ENCODE data around the gene CLEC16A.

The CLEC16A gene

DNA sequence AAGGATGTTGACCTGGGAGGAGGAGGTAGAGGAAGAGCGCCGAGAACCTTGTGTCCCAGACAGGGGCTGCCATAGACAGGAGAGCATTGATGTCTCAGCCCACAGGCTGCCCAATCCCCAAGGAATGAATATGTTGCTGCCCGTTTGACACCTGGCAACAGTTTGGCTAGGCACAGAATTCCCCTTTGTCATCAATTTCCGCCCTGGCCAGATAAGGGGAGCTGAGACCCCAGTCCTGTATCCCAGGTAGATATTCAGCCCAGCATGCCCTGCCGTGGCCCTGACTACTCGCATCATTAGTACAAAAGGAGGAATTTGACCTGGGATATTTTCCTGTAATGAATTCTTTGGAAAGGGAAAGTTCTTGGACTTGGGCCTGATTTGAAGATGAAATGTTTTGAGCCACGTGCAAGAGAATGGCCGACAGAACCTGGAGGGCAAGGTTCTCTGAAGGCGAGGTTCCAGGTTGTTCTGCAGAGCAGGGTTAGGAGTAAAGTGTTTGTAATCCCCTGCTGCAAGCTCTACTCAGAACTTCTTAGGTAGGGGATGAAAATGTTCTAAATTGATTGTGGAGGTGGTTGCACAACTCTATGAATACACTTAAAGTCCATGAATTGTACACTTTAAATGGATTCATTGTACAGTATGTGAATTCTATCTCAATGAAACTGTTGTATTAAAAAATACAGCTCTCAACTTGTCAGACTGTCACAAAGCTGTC lies 202.8 kb downstream of the CLEC16A start:
- no peak for DNase-seq

DNA sequence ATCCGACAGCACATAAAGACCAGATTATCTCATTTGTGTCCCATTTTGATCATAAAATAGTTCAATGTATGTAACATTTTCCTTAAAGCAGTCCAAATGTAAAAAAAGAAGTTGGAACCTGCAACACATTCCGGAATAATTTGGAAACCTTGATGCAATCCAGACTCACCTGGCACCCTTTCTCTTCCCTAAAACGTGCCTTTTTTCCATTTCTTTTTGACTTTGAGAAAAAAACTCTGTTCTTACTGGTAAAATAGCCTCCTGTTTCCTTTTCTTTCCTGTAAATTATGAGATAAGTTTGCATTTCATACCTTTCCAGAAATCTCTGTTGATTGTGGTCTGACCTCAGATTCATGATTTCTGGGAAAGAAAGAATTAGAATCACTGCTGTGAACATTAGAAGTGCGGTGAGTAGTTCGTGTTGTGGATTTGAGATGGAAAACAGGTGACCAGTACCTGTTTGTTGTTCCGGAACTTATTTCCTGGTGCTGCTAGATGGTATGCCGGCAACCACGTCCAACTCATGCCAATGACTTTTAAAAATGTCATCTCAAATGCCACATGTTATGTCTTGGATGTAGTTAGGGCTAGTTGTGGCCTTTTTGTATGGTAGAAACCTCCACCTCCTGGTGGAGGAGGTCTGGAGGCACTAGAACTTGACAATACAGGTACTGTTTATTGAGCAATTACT lies 203.5 kb downstream of the CLEC16A start:
- DNase-seq: no peak

DNA sequence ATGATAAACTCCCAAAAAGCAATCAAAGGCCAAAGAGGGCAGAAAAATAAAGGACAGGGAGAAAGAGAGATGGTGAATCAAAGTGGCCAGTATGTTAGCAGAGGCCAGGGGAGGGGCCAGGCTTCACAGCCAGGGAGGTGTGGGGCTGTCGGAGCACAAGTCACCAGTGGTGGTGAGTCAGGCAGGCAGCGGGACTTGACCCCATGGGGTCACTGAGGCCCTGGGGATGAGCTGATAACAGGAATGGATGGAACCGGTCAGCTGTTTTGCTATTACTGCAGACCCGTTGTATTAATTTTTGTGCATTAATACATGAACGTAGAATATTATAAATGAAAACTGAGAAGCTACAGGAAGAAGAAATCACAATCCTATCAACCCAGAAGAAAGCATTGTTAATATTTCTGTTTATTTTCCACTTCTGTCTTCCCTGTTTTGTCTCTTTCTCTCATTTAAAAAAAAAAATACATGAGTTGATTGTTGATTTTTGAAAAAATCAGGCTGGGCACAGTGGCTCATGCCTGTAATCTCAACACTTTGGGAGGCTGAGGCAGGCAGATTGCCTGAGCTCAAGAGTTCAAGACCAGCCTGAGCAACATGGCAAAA lies 204.8 kb downstream of the CLEC16A start:
- DNase-seq: no peak

DNA sequence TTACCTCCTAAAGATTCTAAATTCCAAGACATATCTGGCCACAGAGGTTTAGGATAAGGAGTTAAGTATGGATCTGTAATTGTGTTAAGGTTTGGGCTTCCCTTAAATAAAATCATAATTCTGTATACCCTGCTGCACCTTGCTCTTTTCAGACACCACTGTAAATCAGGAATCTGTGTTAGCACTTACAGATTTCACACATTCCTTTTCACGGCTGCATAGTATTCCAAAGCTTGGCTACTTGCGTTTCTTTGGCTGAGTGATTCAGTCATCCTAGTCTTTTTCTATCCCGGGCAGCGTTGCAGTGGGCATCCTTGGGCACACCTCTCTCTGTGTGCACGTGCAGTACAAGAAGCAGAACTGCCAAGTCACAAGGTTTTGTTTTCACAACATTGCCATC lies 205.8 kb downstream of the CLEC16A start:
- DNase-seq: no peak

DNA sequence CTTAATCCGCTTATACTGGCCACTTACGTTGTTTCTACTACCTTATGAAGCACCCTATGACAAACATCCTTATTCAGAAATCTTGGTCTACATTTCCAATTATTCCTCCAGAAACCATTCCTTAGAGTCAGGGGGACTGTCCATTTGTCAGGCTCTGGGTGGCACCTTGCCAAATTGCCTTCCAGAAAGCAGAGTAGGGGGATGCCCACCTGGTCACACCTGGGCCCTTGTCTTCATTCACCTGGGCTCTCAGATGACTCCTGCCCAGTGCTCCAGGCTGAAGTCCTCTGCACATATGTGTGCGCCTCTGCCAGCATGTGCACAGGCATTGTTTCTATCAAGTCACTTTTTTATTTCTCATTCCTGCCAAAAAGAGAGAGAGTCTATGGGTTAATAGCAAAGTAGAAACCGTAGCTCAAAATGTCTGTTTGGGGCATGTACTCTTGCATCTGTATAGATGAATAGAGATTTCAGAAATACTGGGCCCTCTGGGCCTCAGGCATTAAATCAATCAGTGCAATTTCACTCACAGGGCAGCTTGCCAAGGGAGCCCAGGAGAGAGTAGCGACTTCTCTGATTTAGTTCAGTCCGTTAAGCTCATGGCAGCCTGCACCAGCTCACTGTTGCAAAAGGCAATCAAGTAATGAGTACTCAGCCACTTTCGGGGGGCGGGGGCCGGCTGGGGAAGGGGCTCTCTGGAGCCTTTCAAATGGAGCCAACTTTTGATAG lies 207.0 kb downstream of the CLEC16A start:
- DNase-seq: no peak

DNA sequence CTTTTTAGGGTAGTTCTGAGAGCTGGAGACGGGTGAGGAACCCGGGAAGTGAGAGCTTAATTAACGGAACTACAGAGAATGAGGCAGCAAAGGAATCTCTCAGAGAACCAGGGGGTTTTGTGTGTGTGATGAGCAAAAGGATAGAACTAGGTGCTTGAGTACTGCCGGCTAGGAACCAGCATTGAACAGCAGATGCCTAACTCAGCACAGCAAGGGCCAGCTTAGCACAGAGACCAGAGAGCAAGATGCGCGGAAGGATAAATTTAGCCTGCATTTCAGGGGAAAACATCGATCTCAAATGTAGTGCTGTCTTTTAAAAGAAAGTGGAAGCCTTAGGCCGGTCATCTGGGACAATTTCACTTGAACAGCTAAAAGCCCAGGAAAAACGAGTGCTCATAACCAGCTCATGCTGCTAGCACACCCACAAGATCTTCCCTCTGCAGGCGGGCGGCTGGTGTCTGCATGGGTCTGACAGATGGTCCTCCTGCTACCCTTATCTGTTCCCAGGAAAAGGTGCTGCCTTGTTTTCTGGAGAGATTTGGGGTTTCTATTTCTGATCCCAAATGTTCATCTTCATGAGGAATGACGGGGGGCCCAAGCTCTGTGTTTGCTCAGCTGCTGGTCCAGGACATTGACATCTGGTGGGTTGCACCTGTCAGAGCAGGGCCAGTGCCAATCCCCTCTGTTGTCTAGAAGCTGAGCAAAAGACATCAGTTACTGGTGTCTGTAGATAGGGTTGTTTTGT lies 207.7 kb downstream of the CLEC16A start:
- DNase-seq: no peak

DNA sequence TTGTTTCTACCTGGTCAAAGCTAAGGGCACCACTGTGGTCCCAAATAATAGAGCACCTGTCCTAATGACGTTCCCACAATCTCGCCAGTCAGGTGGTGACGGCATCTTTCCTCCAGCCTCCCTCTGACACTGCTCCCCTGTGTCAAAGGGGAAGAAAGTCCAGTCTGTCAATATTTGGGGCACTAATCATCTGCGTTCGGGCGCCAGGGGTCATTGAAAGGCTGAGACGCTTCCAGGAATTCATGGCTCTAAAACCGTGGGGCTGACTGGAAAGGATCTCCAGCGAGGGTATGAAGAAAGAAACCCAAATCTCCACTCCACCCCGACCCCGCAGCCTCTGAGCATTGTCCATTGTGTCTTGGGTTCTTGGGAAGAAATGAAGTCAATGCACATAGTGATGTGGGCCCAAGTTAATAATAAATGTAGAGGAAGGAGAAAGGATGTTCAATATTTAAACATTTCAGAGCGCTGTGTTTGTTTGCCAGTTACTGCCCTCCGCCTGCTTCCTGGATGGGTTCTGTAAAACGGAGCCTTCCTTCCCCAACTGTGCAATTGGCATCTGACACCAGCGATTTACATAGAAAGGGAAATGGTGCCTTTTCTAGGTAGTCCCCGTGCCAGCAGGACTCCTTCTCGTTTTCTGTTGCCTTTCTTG lies 208.4 kb downstream of the CLEC16A start:
- no peak for DNase-seq

DNA sequence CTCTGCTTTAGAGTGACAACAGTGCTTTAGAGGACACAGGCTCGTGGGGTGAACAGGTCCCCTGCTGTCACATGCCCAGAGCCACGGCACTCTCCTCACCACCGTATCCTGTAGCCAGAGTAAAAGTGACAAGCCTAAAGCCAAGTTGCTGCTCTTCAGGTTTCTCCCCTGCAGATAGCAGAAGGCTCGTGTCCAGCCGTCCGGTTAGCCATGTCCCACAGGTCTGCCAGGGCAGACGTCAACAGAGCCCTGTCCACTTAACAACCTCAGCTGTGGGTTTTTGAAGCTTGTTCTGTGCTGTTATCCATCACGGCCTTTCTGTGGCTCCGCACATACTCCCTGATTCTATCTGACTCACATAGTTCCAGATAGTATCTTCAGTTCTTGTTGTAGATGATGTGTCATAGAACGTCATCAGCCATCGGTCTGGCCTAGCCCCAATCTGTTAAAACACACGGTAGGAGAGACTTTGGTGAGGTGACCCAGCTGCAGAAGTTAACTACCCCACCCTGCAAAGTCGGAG lies 211.0 kb downstream of the CLEC16A start:
- no peak for DNase-seq

DNA sequence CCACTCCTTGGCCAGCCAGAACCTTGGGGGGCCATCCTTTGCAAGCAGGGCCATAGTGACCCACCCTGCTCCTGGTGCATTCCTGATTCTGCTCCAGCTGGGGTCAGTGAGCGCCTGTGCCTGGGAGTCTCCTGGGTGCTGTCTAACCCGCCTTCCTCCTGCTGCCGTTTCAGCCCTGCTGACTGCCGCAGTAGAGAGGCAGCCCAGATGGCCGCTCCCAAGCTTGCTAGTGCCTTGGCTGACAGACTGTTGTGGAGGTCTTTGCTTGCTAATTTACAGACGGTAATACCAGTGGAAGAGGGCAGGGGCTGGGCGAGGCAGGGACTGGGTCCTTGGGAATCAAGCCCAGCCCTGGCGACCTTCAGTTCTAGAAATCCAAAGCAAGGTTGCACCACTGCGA lies 212.0 kb downstream of the CLEC16A start:
- no peak for DNase-seq

DNA sequence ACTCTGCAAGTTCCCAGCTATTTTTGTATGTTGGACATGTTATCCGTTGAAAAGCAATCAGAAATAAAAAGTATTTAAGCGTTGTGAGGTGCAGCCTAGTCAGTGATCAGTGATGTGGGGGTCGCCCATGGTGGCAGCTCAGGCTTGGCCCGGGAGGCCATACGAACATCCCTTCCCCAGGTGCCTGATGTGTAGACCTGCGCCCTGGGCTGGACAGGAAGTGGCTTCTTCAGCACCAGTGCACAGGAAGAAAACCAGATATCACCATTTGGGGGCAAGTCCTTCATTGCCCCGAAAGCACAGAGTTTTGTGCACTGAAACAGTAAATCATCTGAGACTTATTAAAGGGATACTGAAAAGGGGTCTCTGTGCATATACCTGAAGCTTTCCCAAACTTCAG lies 212.8 kb downstream of the CLEC16A start:
- no peak for DNase-seq

DNA sequence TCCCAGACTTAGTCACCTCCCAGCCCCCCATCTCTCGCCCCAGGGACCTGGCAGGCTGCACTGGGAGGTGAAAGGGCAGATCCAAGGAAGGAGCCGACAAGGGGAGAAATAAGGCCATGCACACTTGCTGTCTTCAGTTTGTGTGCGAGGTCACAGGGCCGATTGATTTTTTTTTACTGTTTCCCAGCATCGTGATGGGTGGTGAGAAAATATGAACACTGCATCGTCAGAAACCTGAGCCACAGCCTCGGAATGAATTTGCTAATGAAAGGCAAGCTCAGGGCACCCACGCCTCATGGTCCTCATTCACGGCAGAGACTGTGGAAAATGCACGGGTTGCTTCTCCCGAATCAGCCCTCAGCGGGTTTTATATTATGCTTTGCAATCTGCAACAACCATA lies 213.7 kb downstream of the CLEC16A start:
- DNase-seq: no peak

DNA sequence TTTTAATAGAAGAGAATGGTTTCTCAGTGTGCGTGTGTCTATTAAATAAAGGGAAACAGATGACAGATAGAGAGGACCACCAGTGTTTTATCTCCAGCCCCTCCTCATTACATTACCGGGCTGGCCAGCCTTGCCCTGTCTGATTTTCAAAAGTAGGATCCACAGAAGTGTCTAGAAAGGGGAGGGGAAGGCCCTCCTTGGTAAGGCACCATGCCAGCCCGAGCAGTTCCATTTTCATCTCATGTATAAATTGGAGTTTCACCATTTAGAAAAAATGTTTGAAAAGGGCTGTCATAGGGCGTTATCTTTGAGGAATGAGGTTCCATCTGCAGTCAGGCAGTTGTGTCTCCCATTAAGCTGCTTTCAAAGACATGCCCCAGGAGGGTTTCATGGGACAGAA lies 214.9 kb downstream of the CLEC16A start:
- no peak for DNase-seq

DNA sequence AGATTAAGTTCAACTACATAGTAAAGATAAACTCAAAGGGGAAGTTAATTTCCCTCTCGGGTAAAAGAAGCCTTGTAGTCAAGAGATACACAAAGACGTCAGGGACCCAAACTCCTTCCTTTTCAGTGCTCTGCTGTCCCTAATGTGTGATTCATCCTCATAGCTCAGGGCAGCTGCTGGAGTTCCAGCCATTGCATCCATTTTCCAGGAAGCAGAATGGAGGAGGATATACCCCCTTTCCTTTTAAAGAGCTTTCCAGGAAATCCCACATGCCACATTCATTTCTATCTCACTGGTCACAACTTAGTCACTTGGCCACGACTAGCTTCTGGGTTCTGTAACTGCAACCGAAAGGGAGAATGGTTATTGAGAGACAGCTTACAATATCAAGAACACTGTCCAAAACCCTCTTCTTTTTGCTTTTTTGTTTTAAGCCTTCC lies 216.3 kb downstream of the CLEC16A start:
- DNase-seq: no peak

DNA sequence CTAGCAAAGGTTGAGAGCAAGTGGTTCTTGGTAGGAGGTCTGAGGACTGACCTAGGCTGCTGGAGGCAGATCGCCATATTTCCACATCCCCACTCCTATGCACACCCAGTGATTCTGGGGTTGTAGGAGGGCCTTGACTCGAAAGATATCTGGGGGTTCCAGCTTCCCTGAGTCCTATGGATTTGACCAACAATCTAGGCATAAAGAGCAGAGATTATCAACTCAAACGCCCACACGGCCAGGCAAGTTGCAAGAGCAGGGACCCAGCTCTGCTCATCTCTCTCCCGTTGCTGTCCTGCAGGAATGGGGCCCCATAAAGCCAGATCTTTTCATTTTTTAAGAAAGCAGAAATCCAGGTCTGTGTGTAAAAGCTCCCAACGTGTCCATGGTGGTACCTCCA lies 217.1 kb downstream of the CLEC16A start:
- DNase-seq: no peak

DNA sequence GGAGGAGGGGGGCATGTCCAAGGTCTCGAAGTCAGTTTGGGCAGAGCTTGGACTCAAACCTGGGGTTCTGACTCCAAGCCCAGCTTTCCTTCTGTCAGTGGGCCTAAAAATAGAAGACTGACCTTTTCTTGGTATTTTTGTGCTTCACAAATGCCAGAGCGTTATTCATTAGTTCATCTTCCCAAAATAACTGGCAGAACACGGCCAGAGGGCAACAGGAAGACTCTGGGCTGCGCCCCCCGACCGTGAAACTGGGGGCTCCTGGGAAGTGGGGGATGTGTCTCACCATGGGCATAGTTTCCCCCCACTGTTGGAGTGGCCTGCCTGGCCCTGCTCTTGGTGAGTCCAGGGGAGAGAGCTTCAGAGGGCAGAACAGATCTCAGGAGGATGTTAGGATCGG lies 217.6 kb downstream of the CLEC16A start:
- DNase-seq: no peak

DNA sequence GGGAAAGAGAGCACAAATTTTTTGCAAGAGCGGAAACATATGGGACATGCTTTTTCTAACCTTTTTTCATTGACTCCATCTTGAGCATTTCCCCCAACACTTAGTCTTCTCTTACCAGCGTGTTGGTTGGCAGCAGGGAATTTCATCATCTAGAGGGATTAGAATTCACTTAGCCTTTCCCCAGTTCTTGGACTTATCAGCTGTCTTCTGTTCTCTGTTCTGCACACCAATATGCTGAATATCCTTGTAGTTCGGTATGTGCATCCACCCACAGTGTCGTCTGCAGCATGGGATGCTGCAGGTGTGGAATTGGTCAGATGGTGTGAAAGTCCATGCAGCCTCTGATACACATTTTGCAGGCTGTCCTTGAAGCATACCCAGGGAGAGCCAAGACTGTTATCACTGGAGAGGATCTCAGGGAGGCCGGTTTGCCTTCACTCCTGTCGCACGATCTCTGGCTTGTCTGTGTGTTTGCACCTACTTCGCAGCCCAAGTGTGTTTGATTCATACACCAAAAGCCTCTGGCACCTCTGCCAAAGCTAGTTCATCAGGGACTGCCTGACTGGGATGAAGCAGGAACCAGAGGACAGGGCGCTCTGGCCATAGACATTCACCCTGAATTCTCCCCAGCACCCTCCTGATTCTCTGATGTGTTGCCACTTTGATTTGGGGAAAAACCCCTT lies 218.4 kb downstream of the CLEC16A start:
- no peak for DNase-seq

DNA sequence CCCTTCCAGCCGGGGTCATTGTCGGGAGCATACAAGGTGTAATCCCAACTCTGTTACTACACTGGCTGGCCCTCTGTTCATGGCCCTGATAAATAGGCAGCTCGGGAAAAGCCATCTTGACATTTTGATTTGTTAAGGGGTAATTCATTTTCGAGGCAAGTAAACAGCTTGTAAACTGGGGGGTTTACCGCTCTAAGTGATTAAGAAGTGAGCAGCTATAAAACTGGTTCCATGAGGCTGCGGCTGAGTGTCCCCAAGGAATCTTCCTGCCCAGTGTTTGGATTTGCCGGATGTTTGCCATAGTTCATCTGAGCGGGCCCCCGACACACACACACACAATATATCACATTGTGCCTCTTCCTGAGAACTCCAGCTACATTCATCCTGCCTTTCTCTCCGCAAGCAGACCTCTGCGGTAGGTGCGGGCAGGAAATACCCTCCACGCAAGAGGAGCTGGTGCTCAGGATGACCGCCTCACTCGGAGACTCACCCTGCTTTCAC lies 219.4 kb downstream of the CLEC16A start:
- DNase-seq: no peak

DNA sequence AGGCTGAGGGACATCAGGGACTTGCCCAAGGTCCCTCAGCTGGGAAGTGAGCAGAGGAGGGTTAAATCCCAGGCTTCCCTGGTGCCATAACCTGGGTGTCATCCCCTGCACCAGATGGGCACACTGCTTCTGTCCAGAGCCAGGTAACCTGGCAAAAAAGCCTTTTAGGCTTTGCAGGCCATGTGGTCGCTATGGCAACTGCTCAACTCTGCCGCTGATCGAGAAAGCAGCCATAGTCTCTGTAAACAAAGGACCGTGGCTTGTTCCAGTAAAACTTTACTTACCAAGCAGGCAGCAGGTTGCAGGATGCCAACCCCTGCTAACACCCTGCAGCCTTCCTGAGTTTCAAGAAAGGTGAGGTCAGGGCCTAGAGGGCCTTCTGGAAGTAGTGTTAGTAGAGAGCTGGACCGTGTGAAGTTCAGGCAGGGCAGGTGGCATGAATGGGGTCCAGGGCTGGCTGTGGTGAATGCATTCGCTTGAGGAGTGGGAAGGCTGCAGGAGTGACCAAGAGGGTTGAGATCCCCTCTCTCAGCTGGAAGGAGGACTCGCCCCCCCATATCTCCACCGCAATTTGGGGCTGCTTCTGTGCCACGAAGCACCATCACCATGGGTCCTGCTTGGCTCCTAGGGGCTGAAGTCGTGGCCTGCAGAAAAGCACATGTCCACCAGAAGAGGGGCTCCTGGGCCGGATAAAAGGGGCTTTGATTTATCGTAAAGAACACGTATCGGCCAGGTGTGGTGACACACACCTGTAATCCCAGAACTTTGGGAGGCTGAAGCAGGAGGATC lies 220.3 kb downstream of the CLEC16A start:
- no peak for DNase-seq

DNA sequence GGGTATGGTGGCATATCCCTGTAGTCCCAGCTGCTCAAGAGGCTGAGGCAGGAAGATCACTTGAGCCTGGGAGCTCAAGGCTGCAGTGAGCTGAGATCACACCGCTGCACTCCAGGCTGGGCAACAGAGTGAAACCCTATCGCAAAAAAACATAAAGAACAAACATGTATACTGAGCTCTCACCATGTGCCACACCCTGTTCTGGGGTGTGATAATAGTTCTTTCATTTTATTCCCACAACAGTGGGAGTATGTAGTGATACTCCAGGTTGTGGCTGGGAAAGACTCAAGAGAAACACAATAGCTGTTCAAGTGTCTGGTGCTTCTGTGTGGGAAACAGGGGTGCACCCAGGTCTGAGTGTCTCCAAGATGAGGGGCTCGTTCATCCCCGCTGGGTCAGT lies 221.0 kb downstream of the CLEC16A start:
- no peak for DNase-seq

DNA sequence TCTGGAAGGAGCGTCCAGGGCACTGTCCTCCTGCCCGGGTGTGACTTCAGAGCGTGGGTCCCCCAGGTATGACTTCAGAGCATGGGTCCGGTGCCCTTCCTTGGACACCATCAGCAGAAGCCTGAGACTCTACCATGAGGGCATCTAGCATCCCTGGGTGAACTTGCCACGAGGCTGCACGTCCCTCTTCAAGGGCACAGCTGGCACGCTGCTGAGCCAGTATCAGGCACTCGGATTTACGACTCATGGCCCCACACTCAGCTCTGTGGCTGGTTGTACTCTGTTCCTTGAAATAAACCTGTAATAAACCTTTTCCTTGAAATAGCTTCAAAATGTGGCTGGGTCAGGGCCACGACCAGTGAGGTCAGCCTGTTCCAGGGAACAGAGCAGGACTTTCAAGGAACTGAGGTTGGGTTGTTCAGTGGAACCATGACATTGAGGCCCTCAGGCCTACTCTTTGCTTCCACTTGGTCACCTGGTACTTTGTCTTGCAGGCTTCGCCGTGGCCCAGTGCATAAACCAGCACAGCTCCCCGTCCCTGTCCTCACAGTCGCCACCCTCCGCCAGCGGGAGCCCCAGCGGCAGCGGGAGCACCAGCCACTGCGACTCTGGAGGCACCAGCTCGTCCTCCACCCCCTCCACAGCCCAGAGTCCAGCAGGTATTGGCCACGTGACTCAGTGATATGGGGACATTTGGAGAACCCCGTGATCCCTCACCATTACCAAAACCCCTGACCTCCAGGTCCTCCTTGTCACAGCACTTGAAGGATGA lies 221.7 kb downstream of the CLEC16A start:
- no peak for DNase-seq
